ENCODE results near the gene DCXR.
A peak's percentile ranks its signal among the peaks of the same experiment; 100 is the strongest.

DCXR gene

GRCh38 chr17:82013341-82013740 lies 24.2 kb downstream of the DCXR start:
- CTCF ChIA-PET, result interaction anchor here (1.1 kb wide), 1 partner anchor 9 kb away, joined by 4 read pairs; no protein-coding TSS in a partner anchor

GRCh38 chr17:82012640-82013295 lies 24.7 kb downstream of the DCXR start:
- no peak overlapping the region for H3K4me3 ChIP-seq (ENCODE audit: low read depth, low read length)
- ChIA-PET CTCF (interaction anchor here (1.1 kb wide), 1 partner anchor 9 kb away, joined by 4 read pairs; no protein-coding TSS in a partner anchor), POLR2A (interaction anchor here (0.8 kb wide), 1 partner anchor 10 kb away, joined by 3 read pairs; the partner anchor contains the start of genes CENPX and LRRC45)
- no peaks in the 10 kb centered on the region for H3K9me3 ChIP-seq (ENCODE audit: control insufficient read depth, insufficient read depth, low read depth, low read length)
- H3K36me3 ChIP-seq (ENCODE audit: control insufficient read depth in 2 of 2, insufficient read depth in 1 of 2, low read length in 2 of 2), result peaks cover 0 to 5% of the 10 kb centered on the region in 2 experiments; a peak in 1 of 3 replicates
- no peaks in the 10 kb centered on the region for H3K4me1 ChIP-seq (ENCODE audit: control insufficient read depth, insufficient read depth, low read length)
- TF ChIP-seq ZIC2 (tag by site-specific recombination; IDR thresholded peaks at IDR 0.05) (peak; percentile 13; the same call in 1 of the 2 replicates), GLIS1 (tag by site-specific recombination; IDR thresholded peaks at IDR 0.05) (peak; percentile 50), ZNF785 (tag by site-specific recombination; IDR thresholded peaks at IDR 0.05) (no peak)
- H3K27ac ChIP-seq (ENCODE audit: extremely low read depth, low read depth, low read length), result peak overlapping the region; percentile 17; the same call in 1 of the 2 replicates

More at GRCh38 chr17:82013341-82013740, 24.2 kb downstream of the DCXR start:
- POLR2A ChIA-PET, result interaction anchor here (0.8 kb wide), 1 partner anchor 10 kb away, joined by 3 read pairs; the partner anchor contains the start of genes CENPX and LRRC45
- H3K9me3 ChIP-seq (ENCODE audit: control insufficient read depth, insufficient read depth, low read depth, low read length), result no peaks in the 10 kb centered on the region
- peaks cover 0 to 7% of the 10 kb centered on the region in 2 experiments; a peak in 1 of 3 replicates for H3K36me3 ChIP-seq (ENCODE audit: control insufficient read depth in 2 of 2, insufficient read depth in 1 of 2, low read length in 2 of 2)
- H3K27ac ChIP-seq (ENCODE audit: extremely low read depth, low read depth, low read length), result no peak overlapping the region
- H3K4me3 ChIP-seq (ENCODE audit: low read depth, low read length), result no peak overlapping the region
- TF ChIP-seq ZNF449 (tag by site-specific recombination; IDR thresholded peaks at IDR 0.05) (0 out of 2 replicates have a peak, but pooled peaks have one; percentile 32), CTCF (tag by site-specific recombination; IDR thresholded peaks at IDR 0.05) (no peak)
- H3K4me1 ChIP-seq (ENCODE audit: control insufficient read depth, insufficient read depth, low read length), result no peaks in the 10 kb centered on the region

- POLR2A ChIA-PET, result no interaction called here
- Histone ChIP-seq H3K27ac (ENCODE audit: extremely low read depth, low read depth, low read length) (0 out of 2 replicates have a peak overlapping the region, but pooled peaks have one; percentile 17), H3K4me3 (ENCODE audit: low read depth, low read length) (no peak overlapping the region), H3K36me3 (ENCODE audit: control insufficient read depth in 2 of 2, insufficient read depth in 1 of 2, low read length in 2 of 2) (peaks cover 0 to 5% of the 10 kb centered on the region in 2 experiments; a peak in 1 of 3 replicates), H3K9me3 (ENCODE audit: control insufficient read depth, insufficient read depth, low read depth, low read length) (no peaks in the 10 kb centered on the region), H3K4me1 (ENCODE audit: control insufficient read depth, insufficient read depth, low read length) (no peaks in the 10 kb centered on the region)
- TF ChIP-seq ZBTB26 (tag by site-specific recombination; optimal IDR thresholded peaks at IDR 0.05) (no peak), GLIS1 (tag by site-specific recombination; IDR thresholded peaks at IDR 0.05) (peak; percentile 73), GLIS2 (tag by site-specific recombination; IDR thresholded peaks at IDR 0.05) (peak; percentile 40; the same call in 1 of the 2 replicates)
- CTCF ChIA-PET, result no interaction called here
These were observed 25.2 kb downstream of the DCXR start for GRCh38 chr17:82012261-82012639.

- Histone ChIP-seq H3K36me3 (ENCODE audit: control insufficient read depth in 2 of 2, insufficient read depth in 1 of 2, low read length in 2 of 2) (peaks cover 0 to 5% of the 10 kb centered on the region in 2 experiments; a peak in 1 of 3 replicates), H3K4me3 (ENCODE audit: low read depth, low read length) (no peak overlapping the region), H3K9me3 (ENCODE audit: control insufficient read depth, insufficient read depth, low read depth, low read length) (no peaks in the 10 kb centered on the region), H3K27ac (ENCODE audit: extremely low read depth, low read depth, low read length) (no peak overlapping the region), H3K4me1 (ENCODE audit: control insufficient read depth, insufficient read depth, low read length) (no peaks in the 10 kb centered on the region)
- POLR2A ChIA-PET, result no interaction called here
- CTCF ChIA-PET, result interaction anchor here (0.6 to 4.7 kb wide), 2 partner anchors 9 to 87 kb away, joined by 3 to 30 read pairs; no protein-coding TSS in a partner anchor
- no peak for TF ChIP-seq ZBTB11 (tag by site-specific recombination; conservative IDR thresholded peaks at IDR 0.05; ENCODE audit: low read depth)
- peak; percentile 52 for TF ChIP-seq GLIS2 (tag by site-specific recombination; IDR thresholded peaks at IDR 0.05)
- TF ChIP-seq ZFP37 (tag by site-specific recombination; IDR thresholded peaks at IDR 0.05), result no peak
- TF ChIP-seq ZNF18 (tag by site-specific recombination; IDR thresholded peaks at IDR 0.05), result no peak
- TF ChIP-seq ZNF571 (tag by site-specific recombination; IDR thresholded peaks at IDR 0.05), result no peak
- TF ChIP-seq GLIS1 (tag by site-specific recombination; IDR thresholded peaks at IDR 0.05), result peak; percentile 74
- TF ChIP-seq HOXA7 (CRISPR knock-in tag; IDR thresholded peaks at IDR 0.05; ENCODE audit: borderline replicate concordance), result no peak
- no peak for TF ChIP-seq ZNF830 (tag by site-specific recombination; IDR thresholded peaks at IDR 0.05; ENCODE audit: low read depth)
- peak; percentile 90 for TF ChIP-seq ZIC2 (tag by site-specific recombination; IDR thresholded peaks at IDR 0.05)
- no peak for TF ChIP-seq ZNF174 (tag by site-specific recombination; IDR thresholded peaks at IDR 0.05)
These were observed 25.8 kb downstream of the DCXR start for GRCh38 chr17:82011617-82012187.
